Subcutaneous adipose tissue (tissue), 4 donors: ENCODE measurements around the gene BST1. TPM values are rescaled to one million over a fixed set of nuclear protein-coding genes. Genes with fewer than 3 reads are reported as not detected.

ENCODE experiments used
- total RNA-seq, 4 donors: library from RNA; depleted of rRNA; stranded (reverse); fragments of >200 nt; gene quantifications; one replicate each; pipeline ENCODE4 v1.1.0, GENCODE V29; 2016
- TF ChIP-seq, protein P1 (sequence below): fragments of 450-650 bp; IDR thresholded peaks from one replicate; pipeline ENCODE4 v1.5.1; 2016; ENCODE audit warnings: low read depth, mild to moderate bottlenecking, control low read depth, antibody characterized with exemption, moderate library complexity

Gene BST1
- total RNA-seq, 4 donors from 2014 or later, result 7.7 to 34.0 (median 14.7) TPM

DNA sequence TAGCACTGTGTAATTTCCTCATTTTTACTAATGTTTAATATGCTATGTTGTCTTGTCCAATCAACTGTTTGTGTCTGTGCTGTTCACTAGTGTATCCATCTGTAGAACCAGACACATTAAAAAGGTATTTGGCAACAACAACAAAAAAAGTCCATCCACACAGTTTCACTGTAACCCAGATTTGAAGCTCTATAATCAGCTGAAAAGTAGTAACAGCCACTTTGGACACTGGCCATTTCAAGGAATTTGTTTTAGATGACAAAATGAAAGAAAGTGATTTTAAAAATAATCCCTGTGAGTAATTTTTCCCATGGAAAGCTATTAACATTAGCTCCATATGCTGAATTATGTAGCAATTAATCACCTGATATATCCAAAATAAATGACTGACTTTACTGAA lies 45.5 kb upstream of the BST1 start:
- TF ChIP-seq, protein P1, sequence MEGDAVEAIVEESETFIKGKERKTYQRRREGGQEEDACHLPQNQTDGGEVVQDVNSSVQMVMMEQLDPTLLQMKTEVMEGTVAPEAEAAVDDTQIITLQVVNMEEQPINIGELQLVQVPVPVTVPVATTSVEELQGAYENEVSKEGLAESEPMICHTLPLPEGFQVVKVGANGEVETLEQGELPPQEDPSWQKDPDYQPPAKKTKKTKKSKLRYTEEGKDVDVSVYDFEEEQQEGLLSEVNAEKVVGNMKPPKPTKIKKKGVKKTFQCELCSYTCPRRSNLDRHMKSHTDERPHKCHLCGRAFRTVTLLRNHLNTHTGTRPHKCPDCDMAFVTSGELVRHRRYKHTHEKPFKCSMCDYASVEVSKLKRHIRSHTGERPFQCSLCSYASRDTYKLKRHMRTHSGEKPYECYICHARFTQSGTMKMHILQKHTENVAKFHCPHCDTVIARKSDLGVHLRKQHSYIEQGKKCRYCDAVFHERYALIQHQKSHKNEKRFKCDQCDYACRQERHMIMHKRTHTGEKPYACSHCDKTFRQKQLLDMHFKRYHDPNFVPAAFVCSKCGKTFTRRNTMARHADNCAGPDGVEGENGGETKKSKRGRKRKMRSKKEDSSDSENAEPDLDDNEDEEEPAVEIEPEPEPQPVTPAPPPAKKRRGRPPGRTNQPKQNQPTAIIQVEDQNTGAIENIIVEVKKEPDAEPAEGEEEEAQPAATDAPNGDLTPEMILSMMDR, result no peak

DNA sequence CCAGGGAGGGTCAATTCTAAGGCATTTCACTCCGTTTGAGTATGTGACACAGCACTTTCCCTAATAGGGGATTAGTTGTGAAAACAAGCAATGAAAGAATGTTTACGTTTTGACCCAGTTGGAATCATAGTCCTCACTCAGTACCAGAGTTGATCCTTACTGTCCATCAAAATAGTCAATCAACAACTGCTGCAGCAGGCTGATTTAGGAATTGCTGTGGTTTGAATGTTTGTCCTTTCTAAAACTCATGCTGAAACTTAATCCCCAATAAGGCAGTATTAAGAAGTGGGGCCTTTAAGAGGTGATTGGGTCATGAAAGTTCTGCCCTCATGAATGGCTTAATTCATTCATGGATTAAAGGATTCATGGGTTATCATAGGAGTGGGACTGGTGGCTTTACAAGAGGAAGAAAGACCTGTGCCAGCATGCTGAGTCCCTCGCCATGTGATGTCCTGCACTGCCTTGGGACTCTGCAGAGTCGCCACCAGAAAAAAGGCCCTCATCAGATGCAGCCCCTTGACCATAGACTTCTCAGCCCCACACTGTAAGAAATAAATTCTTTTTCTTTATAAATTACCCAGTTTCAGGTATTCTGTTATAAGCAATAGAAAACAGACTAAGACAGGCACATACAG lies 44.6 kb upstream of the BST1 start:
- TF ChIP-seq, protein P1, result no peak

DNA sequence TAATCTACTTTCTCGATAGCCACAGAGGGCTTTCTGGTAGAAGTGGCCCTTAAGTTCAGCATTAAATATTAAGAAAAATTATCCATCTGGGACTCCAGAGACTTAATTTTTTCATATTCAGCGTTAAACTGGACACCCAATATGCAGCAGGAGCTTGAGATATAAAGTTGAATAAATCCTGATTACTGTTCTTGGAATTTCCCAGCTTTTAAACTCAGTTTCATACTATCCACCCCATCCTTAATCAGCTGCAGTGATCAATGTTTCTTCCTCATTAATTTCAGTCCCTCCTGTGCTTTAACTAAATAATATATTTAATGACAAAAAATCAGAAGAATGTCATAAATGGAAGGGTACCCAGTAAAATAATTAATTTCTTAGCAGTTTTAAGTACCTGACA lies 44.1 kb upstream of the BST1 start:
- TF ChIP-seq, protein P1, result no peak

DNA sequence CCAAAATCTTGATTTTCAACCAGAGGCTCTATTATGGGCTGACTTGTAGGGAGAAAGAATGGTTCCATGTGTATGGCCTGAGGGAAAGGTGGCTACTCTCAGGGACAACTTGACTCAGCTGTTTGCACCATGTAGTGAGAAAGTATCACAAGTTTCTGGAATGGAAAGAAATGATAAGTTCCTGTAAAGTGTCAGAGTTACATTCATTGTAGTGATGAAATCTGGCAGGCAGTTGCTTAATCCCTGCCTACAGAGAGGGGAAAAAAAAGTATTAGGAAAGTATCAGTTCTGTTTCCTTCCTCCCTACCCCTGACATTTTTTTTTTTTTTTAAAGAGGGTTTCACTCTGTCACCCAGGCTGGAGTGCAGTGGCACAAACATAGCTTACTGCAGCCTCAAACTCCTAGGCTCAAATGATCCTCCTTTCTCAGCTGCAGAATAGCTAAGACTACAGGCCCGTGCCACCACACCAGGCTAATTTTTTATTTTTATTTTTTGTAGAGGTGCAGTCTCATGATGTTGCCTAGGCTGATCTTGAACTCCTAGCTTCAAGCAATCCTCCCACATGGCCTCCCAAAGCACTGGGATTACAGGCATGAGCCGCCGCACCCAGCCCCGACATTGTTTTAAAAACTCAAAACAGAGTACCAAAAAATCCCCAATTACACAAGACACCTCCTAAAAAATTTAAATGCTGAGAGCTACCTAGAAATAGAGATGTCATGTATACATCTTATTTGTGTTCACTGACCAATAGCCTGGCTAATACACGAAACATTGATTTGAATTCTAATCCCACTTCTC lies 42.9 kb upstream of the BST1 start:
- TF ChIP-seq, protein P1, result no peak

DNA sequence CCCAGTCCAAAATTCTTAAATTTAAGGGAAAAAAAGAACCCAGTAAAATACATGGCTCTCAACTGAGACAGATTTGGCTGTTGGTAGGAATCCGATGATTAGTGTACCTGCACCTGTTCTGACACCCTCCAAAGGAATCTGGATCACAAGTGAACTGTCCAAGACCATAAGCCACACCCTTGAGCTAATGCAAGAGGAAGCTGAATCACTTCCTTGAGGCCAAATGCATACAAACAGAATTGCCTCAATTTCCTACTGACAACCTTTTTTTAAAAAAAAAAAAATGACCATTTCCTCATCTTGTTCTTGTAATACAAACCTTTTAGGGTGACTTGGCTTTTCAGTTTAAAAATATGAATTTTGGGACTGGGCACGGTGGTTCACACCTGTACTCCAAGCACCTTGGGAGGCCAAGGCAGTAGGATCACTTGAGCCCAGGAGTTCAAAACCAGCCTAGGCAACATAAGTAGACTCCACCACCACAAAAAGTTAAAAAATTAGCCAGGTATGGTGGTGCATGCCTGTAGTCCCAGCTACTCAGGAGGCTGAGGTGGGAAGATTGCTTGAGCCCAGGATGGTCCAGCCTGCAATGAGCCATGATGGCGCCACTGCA lies 37.0 kb upstream of the BST1 start:
- TF ChIP-seq, protein P1, result no peak

DNA sequence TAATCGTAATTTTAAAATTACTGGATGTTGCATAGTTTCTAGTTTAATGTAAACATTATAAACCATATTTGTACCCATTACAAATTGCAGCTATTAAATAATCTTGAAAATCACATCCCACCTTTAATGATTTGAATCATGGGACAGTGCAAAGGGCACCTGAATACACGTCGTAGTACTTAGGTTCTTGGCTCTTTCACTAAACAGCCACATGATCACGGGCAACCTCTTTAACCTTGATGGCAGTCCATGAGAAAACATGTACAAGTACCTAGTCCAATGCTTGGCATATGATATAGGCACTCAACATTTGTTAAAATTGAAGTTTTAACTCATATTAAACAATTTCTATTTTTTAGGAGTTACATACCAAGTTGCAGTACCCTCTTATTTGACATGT lies 35.9 kb upstream of the BST1 start:
- TF ChIP-seq, protein P1, result no peak

DNA sequence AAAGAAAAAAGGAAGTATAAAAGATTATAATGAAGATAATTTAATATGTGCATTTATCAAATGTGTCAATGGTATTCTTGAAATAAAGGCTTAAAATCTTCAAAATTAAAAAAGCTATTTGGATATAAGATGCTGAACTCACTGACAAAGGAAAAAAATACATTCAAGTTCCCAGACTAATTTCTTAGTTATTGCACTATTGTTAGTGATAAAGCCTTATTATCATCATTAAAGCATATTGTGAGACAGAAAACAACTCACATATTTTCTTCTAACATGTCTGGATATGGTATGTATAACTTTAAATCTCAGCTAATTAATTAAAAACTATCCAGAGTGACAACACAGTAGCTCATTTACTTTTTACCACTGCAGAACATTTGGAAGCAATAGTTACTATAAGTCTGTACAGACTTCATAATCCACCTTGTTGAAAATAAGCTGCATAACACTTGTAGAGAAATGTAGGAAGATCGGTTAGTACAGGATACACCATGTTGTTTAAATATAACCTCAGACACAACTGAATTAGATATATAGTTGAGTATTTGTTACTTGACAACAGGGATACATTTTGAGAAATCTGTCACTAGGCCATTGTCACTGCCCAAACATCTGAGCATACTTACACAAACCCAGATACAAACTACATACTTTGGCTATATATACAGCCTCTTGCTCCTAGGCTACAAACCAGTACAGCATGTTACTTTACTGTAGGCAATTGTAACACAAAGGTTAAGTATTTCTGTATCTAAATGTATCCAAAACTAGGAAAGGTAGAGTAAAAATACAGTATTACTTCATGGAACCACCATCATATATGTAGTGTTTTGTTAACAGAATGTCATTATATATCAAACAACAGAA lies 34.1 kb upstream of the BST1 start:
- TF ChIP-seq, protein P1, result no peak
